Psoas muscle (tissue), 8 donors: ENCODE measurements around the gene SLU7. TPM values are rescaled to one million over a fixed set of nuclear protein-coding genes. Genes with fewer than 3 reads are reported as not detected.

Experiments
- ATAC-seq, 4 donors: fragments of 200-7000 bp; cut with Tn5 transposase; one replicate each; pipeline ENCODE4 v1.9.1; 2020; ENCODE audit warnings: moderate library complexity in 3 of 4, mild to moderate bottlenecking in 2 of 4
- DNase-seq, 2 donors: peaks; one replicate each; pipeline ENCODE4 v3.0.0-alpha.2; 2020
- H3K27ac ChIP-seq: fragments of 200-600 bp; one replicate; pipeline ENCODE4 v1.8.0; 2022
- H3K27me3 ChIP-seq, 3 donors: fragments of 200-600 bp in 1 of 3; one replicate each; pipeline versions ENCODE4 v1.6.1 to v1.8.0; 2013 to 2022; ENCODE audit warnings: low read length in 2 of 3, mild to moderate bottlenecking in 2 of 3, moderate library complexity in 1 of 3; ENCODE audit not compliant: insufficient read depth in 3 of 3
- H3K36me3 ChIP-seq, 2 donors: fragments of 200-600 bp in 1 of 2; one replicate each; pipeline versions ENCODE4 v1.6.1 to v1.8.0; 2013 to 2022; ENCODE audit warnings: low read depth in 1 of 2, mild to moderate bottlenecking in 1 of 2, moderate library complexity in 1 of 2; ENCODE audit not compliant: insufficient read depth in 1 of 2
- H3K4me1 ChIP-seq: fragments of 200-600 bp; one replicate; pipeline ENCODE4 v1.8.0; 2022
- H3K4me3 ChIP-seq: fragments of 200-600 bp; one replicate; pipeline ENCODE4 v1.8.0; 2022; ENCODE audit warnings: mild to moderate bottlenecking
- H3K9me3 ChIP-seq: fragments of 200-600 bp; one replicate; pipeline ENCODE4 v1.8.0; 2022
- CTCF ChIP-seq: fragments of 200-600 bp; IDR thresholded peaks from one replicate; pipeline ENCODE4 v1.8.0; 2022; ENCODE audit warnings: antibody characterized with exemption
- WGBS, 3 donors: extraction: QIAGEN DNeasy Blood & Tissue Kit; methylation state at CpG; one replicate each; pipeline versions ENCODE4 v1.1.6 to v1.1.7; 2013; 5-methylcytosine and 5-hydroxymethylcytosine counted together
- intact Hi-C, 2 donors: fragments of 100-400 bp; cut with DNase I; formaldehyde crosslinking; loops; one replicate each; pipeline versions ENCODE4 v1.11.0 to v1.14.2; 2022
- polyA plus RNA-seq, 3 donors: library from polyadenylated mRNA; stranded (reverse); fragments of 200-250 nt; gene quantifications; one replicate each; pipeline ENCODE4 v1.2.3, GENCODE V29; 2013
- total RNA-seq, 4 donors: library from RNA; stranded (reverse); fragmentation: NEBNext Ultra II Directional in 2 of 4; extraction: Animal tissue kit (Norgen Biotek cat#: 25700) in 2 of 4; gene quantifications; one replicate each; pipeline versions ENCODE4 v1.2.1 to v1.2.4, GENCODE V29; 2021 to 2023
- donor health status: healthy with polysubstance abuse.
- donor health status: DM: no; HTN: no; CAD: no; lungs with moderate emphysema.
- donor health status: Bipolar disorder and iron deficiency.
- donor health status: healthy.
- donor health status: DM: yes; HTN: yes; CAD: no.
- donor health status: DM: no; HTN: no; CAD: no.
- donor health status: DM: no; HTN: no; CAD: no.
- donor health status: DM: yes; HTN: yes; CAD: no.

Gene SLU7
- total and polyA plus RNA-seq, 7 donors, result 18.3 to 76.0 (median 55.8) TPM

GRCh38 chr5:160451281-160451680 is 32.4 kb upstream of the SLU7 start:
- no peak for TF ChIP-seq CTCF
- WGBS, 3 donors, result 83 to 89% (median 84%) methylated on average over 2 of the region's 2 CpGs
- no peaks in the 10 kb centered on the region for H3K27me3 ChIP-seq

GRCh38 chr5:160450164-160450932 is 31.5 kb upstream of the SLU7 start:
- H3K4me3 ChIP-seq, result no peak overlapping the region
- no peaks in the 10 kb centered on the region for H3K4me1 ChIP-seq
- H3K27me3 ChIP-seq, result no peaks in the 10 kb centered on the region
- H3K27ac ChIP-seq, result no peak overlapping the region
- ATAC-seq, result no peak
- no peak for DNase-seq
- no peaks in the 10 kb centered on the region for H3K9me3 ChIP-seq
- intact Hi-C loops, result no loop called here
- WGBS, 3 donors, result 80 to 88% (median 81%) methylated on average over 9 of the region's 9 CpGs
- TF ChIP-seq CTCF, result no peak
- no peaks in the 10 kb centered on the region for H3K36me3 ChIP-seq

More at GRCh38 chr5:160451281-160451680, 32.4 kb upstream of the SLU7 start:
- H3K36me3 ChIP-seq, result no peaks in the 10 kb centered on the region
- ATAC-seq (no peak), DNase-seq (no peak)
- no peak overlapping the region for H3K27ac ChIP-seq
- H3K4me1 ChIP-seq, result no peaks in the 10 kb centered on the region
- no peak overlapping the region for H3K4me3 ChIP-seq
- intact Hi-C loops, result no loop called here
- H3K9me3 ChIP-seq, result no peaks in the 10 kb centered on the region

GRCh38 chr5:160449458-160449857 is 30.6 kb upstream of the SLU7 start:
- Histone ChIP-seq H3K27me3 (no peaks in the 10 kb centered on the region), H3K9me3 (no peaks in the 10 kb centered on the region), H3K4me1 (no peaks in the 10 kb centered on the region), H3K36me3 (no peaks in the 10 kb centered on the region), H3K27ac (no peak overlapping the region), H3K4me3 (no peak overlapping the region)
- intact Hi-C loops, result no loop called here
- ATAC-seq (no peak), DNase-seq (no peak)
- no peak for TF ChIP-seq CTCF
- 88 to 94% (median 92%) methylated on average over 3 of the region's 3 CpGs for WGBS, 3 donors

GRCh38 chr5:160448886-160449285 is 30.0 kb upstream of the SLU7 start:
- Histone ChIP-seq H3K9me3 (no peaks in the 10 kb centered on the region), H3K4me3 (no peak overlapping the region), H3K36me3 (no peaks in the 10 kb centered on the region), H3K27me3 (no peaks in the 10 kb centered on the region), H3K27ac (no peak overlapping the region), H3K4me1 (no peaks in the 10 kb centered on the region)
- intact Hi-C loops, result no loop called here
- DNase-seq (no peak), ATAC-seq (no peak)
- TF ChIP-seq CTCF, result no peak
- 80 to 89% (median 83%) methylated on average over 1 of the region's 1 CpG for WGBS, 3 donors

- no peaks in the 10 kb centered on the region for H3K9me3 ChIP-seq
- no peak for ATAC-seq
- intact Hi-C loops, result no loop called here
- no peaks in the 10 kb centered on the region for H3K36me3 ChIP-seq
- H3K4me1 ChIP-seq, result no peaks in the 10 kb centered on the region
- H3K27me3 ChIP-seq, result no peaks in the 10 kb centered on the region
- DNase-seq, result no peak
- H3K27ac ChIP-seq, result no peak overlapping the region
- H3K4me3 ChIP-seq, result no peak overlapping the region
- no peak for TF ChIP-seq CTCF
These were observed 26.9 kb upstream of the SLU7 start for GRCh38 chr5:160445751-160446150.
